Mononuclear cell (primary cell): ENCODE data around the gene STAB1. TPM values are rescaled to one million over a fixed set of nuclear protein-coding genes. Genes with fewer than 3 reads are reported as not detected.

Experiments used
- H3K27me3 ChIP-seq: 2 replicates; pipeline ENCODE4 v1.6.0; 2011; ENCODE audit warnings: low read length, control low read depth; ENCODE audit not compliant: insufficient read depth
- H3K4me1 ChIP-seq: 2 replicates; pipeline ENCODE4 v1.5.1; 2011; ENCODE audit warnings: mild to moderate bottlenecking, low read length, control low read depth; ENCODE audit not compliant: insufficient read depth
- H3K4me3 ChIP-seq: 2 replicates; pipeline ENCODE4 v1.5.1; 2011; ENCODE audit warnings: mild to moderate bottlenecking, low read length, moderate library complexity
- H3K9me3 ChIP-seq: 2 replicates; pipeline ENCODE4 v1.5.1; 2011; ENCODE audit warnings: low read depth, mild to moderate bottlenecking, control low read depth, low read length
- total RNA-seq: library from RNA; depleted of rRNA; stranded (reverse); fragments of >200 nt; gene quantifications from one replicate; pipeline ENCODE4 v1.2.3, GENCODE V29; 2012

The STAB1 gene, protein sequence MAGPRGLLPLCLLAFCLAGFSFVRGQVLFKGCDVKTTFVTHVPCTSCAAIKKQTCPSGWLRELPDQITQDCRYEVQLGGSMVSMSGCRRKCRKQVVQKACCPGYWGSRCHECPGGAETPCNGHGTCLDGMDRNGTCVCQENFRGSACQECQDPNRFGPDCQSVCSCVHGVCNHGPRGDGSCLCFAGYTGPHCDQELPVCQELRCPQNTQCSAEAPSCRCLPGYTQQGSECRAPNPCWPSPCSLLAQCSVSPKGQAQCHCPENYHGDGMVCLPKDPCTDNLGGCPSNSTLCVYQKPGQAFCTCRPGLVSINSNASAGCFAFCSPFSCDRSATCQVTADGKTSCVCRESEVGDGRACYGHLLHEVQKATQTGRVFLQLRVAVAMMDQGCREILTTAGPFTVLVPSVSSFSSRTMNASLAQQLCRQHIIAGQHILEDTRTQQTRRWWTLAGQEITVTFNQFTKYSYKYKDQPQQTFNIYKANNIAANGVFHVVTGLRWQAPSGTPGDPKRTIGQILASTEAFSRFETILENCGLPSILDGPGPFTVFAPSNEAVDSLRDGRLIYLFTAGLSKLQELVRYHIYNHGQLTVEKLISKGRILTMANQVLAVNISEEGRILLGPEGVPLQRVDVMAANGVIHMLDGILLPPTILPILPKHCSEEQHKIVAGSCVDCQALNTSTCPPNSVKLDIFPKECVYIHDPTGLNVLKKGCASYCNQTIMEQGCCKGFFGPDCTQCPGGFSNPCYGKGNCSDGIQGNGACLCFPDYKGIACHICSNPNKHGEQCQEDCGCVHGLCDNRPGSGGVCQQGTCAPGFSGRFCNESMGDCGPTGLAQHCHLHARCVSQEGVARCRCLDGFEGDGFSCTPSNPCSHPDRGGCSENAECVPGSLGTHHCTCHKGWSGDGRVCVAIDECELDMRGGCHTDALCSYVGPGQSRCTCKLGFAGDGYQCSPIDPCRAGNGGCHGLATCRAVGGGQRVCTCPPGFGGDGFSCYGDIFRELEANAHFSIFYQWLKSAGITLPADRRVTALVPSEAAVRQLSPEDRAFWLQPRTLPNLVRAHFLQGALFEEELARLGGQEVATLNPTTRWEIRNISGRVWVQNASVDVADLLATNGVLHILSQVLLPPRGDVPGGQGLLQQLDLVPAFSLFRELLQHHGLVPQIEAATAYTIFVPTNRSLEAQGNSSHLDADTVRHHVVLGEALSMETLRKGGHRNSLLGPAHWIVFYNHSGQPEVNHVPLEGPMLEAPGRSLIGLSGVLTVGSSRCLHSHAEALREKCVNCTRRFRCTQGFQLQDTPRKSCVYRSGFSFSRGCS (N-terminal part only)
- 42.6 TPM for total RNA-seq

DNA sequence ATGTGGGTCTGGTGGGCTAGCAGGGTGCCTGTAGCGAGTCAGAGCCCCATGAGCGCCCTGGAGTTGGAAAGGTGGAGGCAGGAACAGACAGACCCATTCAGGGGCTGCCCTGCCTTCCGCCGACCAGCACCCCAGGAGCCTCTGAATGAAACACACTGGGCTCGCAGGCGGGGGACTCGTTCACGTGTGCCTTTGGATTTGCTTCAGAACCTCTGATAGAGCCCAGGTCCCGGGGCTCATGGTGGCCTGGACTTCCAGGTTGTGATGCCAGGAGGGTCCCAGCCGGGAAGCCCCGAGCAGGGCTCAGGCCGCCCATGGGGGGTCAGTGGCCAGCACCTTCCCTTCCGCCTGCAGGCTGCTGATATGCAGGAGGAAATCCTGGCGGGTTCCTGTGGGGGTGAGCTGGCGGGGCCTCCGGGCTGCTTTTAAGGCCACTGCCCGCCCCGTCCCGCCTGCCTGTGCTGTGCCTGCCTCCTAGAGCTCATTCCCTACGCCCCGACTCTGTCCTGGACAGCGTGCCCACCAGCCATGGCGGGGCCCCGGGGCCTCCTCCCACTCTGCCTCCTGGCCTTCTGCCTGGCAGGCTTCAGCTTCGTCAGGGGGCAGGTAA lies at the start of gene STAB1:
Gene STAB1 (plus strand): TSS at position 453 of the 610 bp plus-strand sequence. CDS start 76 bp downstream, at position 529.
- H3K4me1 ChIP-seq, result peaks cover 83% of the 10 kb centered on the region
- no peaks in the 10 kb centered on the region for H3K27me3 ChIP-seq
- no peaks in the 10 kb centered on the region for H3K9me3 ChIP-seq
- peak within 1 kb of the TSS; percentile 34 for H3K4me3 ChIP-seq

DNA sequence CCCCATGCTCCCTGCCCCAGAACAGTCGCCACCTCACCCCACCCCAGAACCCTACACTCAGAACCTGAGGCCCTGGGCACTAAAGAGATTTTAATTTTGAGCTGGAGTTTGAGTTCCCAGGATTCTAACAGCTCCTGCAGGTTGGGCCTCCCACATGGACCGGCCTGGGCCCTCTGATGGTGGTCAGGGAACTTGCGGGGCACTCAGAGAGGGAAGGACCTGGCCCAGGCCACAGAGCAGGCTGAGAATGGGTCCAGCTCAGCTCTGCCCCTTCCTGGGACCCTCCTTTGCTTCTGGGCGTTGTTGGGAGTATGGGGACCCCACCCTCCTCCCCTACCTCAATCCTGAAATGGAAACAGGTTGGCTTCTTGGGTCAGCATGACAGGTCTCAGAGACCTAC lies 49.1 kb upstream of the STAB1 start:
- no peaks in the 10 kb centered on the region for H3K9me3 ChIP-seq
- H3K4me1 ChIP-seq, result peaks cover 4% of the 10 kb centered on the region
- no peak overlapping the region for H3K4me3 ChIP-seq
- H3K27me3 ChIP-seq, result no peaks in the 10 kb centered on the region

DNA sequence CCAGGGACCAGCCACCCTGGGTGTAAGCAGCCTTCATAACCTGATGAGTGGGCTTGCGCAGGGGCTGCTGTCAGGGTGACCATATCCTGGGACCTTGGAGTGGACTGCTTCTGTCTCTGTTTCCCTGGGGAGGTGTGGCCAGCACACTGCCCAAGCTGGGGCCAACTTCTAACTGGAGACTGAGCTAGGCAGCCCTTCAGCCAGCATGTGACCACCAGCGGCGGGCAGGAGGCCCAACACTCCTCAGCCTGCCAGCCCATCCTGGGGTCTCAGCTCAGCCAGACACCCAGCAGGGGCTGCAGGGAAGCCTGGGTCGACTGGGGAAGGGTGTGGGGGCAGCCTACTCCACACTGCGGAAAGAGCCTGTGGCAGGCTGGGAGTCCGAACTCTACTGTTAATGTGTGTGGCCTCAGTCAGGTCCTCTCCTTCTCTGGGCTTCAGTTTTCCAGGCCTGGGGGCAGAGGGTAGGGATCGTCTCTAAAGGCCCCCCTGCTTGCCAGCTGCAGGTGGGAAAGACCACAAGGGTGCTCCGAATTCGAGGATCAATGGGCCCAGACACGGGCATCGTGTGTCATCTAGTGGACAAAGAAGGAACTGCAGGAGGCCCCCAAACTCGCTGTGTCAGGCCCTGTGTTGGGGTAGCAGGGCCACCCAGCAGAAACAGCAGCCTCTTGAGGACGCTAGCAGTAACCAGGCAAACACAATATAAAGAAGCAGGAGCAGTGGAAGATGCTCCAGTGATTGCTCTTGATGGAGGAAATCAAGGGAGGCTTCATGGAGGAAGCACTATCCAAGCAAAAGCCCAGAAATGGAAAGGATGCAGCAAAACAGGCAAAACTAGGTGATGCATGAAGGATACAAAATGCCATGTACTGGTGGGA lies 48.3 kb upstream of the STAB1 start:
- no peak overlapping the region for H3K4me3 ChIP-seq
- no peaks in the 10 kb centered on the region for H3K9me3 ChIP-seq
- peaks cover 4% of the 10 kb centered on the region for H3K4me1 ChIP-seq

GRCh38 chr3:52447512-52448355 lies 47.4 kb upstream of the STAB1 start:
- Histone ChIP-seq H3K4me1 (peaks cover 4% of the 10 kb centered on the region), H3K27me3 (no peaks in the 10 kb centered on the region), H3K9me3 (no peaks in the 10 kb centered on the region), H3K4me3 (no peak overlapping the region)

More for the DNA sequence above, 48.3 kb upstream of the STAB1 start:
- H3K27me3 ChIP-seq, result no peaks in the 10 kb centered on the region

- no peaks in the 10 kb centered on the region for H3K9me3 ChIP-seq
- H3K4me3 ChIP-seq, result no peak overlapping the region
- no peaks in the 10 kb centered on the region for H3K27me3 ChIP-seq
- H3K4me1 ChIP-seq, result peaks cover 12% of the 10 kb centered on the region
Measured at GRCh38 chr3:52450489-52451236, 44.5 kb upstream of the STAB1 start.

DNA sequence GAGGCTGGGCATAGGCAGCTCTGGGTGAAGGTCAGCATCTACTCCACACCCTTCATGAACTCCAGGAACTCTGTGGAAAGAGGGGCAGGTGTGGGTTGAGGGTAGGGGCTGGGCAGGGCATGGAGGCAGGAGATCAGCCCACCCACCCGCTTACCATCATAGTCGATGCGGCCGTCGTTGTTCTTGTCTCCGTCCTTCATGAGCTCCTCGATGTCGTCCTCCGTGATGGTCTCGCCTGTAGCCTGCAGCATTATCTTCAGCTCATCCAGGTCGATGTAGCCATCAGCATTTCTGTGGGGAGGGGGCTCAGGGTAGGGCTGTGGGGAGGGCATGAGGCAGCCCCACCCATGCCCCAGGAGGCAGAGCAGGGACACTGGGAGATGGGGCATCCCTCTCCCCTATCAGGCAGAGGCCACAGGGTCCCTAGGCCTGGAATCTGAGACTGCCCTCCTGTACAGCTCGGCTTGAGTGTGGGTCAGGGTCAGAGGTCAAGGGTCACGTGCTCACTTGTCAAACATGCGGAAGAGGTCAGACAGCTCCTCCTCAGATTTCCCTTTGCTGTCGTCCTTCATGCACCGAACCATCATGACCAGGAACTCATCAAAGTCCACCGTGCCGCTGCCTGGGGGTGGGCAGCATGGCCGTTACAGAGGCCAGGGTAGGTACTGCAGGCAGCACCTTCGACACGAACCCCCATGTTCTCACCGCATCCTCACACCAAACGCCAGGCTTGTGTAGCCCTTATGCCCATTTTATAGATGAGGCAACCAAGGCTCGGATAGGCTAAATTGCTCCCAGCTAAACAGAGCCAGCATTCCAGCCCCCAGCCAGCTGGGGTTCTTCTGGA lies 43.7 kb upstream of the STAB1 start:
- Histone ChIP-seq H3K4me3 (no peak overlapping the region), H3K4me1 (peaks cover 18% of the 10 kb centered on the region), H3K27me3 (no peaks in the 10 kb centered on the region), H3K9me3 (no peaks in the 10 kb centered on the region)

DNA sequence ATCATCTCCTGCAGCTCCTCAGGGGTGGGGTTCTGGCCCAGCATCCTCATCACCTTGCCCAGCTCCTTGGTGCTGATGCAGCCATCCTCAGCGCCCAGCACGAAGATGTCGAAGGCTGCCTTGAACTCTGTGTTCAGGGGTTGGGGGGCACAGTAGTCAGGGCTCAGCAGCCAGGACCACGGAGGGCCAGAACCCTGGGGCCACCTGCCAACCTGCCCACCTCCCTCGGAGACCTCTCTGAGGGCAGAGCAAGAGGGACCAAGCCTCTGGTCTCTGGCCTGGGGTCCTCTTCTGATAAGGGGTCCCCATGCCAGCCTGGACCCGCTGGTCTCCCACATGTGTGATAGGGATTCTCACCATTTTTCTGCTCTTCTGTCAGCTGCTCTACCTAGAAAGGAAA lies 43.0 kb upstream of the STAB1 start:
- H3K4me3 ChIP-seq, result no peak overlapping the region
- H3K27me3 ChIP-seq, result no peaks in the 10 kb centered on the region
- H3K9me3 ChIP-seq, result no peaks in the 10 kb centered on the region
- H3K4me1 ChIP-seq, result peaks cover 25% of the 10 kb centered on the region

DNA sequence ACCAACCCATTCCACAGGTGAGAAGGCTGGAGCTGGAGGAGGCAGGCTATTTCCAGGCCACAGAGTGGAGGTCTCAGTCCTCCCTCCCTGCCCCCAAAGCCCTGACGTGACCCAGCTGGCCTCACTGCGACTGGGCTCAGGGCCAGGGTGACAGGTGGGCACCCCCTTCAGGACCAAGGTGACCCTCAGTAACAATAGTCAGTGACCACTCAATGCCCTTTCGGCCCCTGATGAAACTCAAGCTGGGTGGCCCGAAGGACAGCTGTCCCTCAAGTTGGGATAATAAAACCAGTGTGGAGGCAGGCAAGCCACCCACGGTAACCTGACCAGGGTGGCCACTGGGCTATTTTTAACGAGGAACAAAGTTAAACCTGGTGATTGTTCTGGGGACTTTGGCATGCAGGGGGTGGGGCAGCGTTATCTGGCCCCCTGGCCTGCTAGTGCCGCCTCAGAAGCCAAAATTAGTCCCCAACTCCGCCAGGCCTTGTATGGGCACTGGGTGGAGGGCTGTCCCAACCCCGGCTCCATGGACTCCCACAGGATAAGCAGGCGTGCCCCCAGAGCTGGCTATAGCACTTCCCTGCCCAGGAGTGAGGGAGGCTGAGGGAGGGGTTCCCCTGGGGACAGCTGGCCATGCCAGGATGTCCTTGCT lies 42.4 kb upstream of the STAB1 start:
- Histone ChIP-seq H3K4me3 (no peak overlapping the region), H3K4me1 (peaks cover 31% of the 10 kb centered on the region), H3K9me3 (no peaks in the 10 kb centered on the region), H3K27me3 (no peaks in the 10 kb centered on the region)

DNA sequence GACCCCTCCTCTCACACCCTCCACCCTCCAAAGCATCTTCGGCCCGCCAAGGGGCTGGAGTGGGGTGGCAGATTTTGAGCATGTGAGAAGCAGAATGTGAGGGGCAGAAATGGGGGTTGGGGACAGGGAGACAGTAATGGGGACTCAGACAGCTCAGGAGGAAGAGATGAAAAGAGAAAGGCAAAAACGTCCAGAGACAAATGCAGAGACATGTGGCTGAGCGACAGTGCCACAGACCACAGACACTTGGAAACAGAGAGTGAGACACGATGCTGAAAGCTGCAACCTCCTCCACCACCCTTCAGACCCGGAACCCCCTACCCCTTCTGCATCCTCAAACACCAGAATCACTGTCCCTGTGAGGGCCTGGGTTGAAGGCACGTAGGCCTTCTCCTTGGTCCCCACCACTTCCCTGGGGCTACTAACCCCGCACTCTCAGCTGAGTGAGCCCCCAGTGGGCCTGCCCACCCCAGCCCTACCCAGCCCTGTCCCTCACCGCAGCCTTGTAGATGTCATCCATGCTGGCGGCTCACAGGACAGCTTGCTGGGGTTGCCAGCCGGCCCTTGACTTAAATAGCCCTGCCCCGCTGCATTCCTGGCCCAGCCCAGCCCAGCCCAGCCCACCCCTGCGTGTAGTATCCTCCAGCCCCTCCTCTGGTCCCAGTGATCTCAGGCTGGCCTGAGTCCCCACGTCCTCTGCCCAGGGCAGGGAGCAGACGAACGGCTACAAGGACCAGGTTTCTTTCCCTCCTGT lies 41.5 kb upstream of the STAB1 start, which contains the start of gene TNNC1:
Gene TNNC1 (minus strand): TSS at position 546 of the 754 bp plus-strand sequence. CDS start 26 bp downstream, at position 520.
- H3K4me3 ChIP-seq, result peak within 1 kb of the TSS; percentile 76
- H3K27me3 ChIP-seq, result no peaks in the 10 kb centered on the region
- H3K4me1 ChIP-seq, result peaks cover 34% of the 10 kb centered on the region
- no peaks in the 10 kb centered on the region for H3K9me3 ChIP-seq

- Histone ChIP-seq H3K27me3 (no peaks in the 10 kb centered on the region), H3K4me1 (peaks cover 38% of the 10 kb centered on the region), H3K9me3 (no peaks in the 10 kb centered on the region), H3K4me3 (peak overlapping the region; percentile 76)
Measured at GRCh38 chr3:52454250-52454937, 40.7 kb upstream of the STAB1 start.
